Measurements from ENCODE around the gene CTNND2. TPM values are rescaled to one million over a fixed set of nuclear protein-coding genes. Genes with fewer than 3 reads are reported as not detected.

Gene CTNND2
- total and polyA plus RNA-seq, 8 donors, result 9.2 to 62.8 (median 43.7) TPM

GRCh38 chr5:11522796-11523195, 381.4 kb downstream of the CTNND2 start:
- intact Hi-C loops (cut with DNase I), result no loop called here
- peaks cover 3 to 6% (median 4%) of the 10 kb centered on the region in 3 donors for H3K4me1 ChIP-seq
- no peak overlapping the region for H3K4me3 ChIP-seq
- 90 to 91% methylated on average over 4 of the region's 4 CpGs for WGBS, 2 donors
- DNase-seq, result no peak
- no peak for ATAC-seq
- TF ChIP-seq CTCF (IDR thresholded peaks at IDR 0.05), result no peak
- FAIRE-seq, result no peak
- H3K27me3 ChIP-seq, result no peaks in the 10 kb centered on the region
- H3K36me3 ChIP-seq, result no peaks in the 10 kb centered on the region
- H3K27ac ChIP-seq, result no peak overlapping the region
- no peaks in the 10 kb centered on the region for H3K9me3 ChIP-seq

DNA sequence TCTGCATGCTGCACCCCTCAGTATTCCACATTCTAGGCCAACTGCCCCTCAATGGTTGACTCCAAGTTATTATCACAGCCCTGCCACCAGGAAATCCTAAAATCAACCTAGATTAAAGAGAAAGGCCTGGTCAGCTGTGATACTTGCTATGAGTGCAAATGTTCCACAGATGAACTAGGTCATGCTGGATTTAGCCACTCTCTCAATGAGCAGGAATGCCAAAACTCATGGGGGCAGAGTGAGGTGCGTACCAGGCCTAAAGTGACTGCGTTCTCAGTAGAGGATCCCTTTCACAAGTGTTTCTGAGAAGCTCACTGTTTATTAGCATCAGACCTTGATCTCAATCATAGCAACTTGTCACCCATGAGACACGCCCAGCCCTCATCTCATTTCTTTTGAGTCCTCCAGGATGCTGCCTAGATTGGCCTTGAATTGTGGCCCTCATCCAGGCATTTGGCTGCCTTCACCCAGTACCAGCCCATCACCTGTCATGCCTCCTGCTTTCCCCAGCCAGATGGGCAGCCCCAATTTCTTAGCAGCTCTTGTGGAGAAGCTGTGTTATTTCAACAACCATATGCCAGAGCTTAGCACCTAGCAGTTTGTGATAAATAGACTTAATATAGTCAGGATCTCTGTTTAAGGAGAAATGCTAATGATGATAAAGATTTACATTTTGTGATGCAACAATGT, 383.9 kb downstream of the CTNND2 start:
- Histone ChIP-seq H3K9me3 (no peaks in the 10 kb centered on the region), H3K4me1 (peaks cover 3 to 6% (median 4%) of the 10 kb centered on the region in 3 donors), H3K36me3 (no peaks in the 10 kb centered on the region), H3K27ac (no peak overlapping the region), H3K4me3 (no peak overlapping the region), H3K27me3 (no peaks in the 10 kb centered on the region)
- intact Hi-C loops (cut with DNase I), result no loop called here
- 98% methylated on average over 3 of the region's 3 CpGs for WGBS, 2 donors
- DNase-seq (no peak), FAIRE-seq (no peak), ATAC-seq (no peak)
- TF ChIP-seq CTCF (IDR thresholded peaks at IDR 0.05), result no peak

GRCh38 chr5:11519236-11519635, 385.0 kb downstream of the CTNND2 start:
- Histone ChIP-seq H3K36me3 (no peaks in the 10 kb centered on the region), H3K27ac (no peak overlapping the region), H3K4me3 (no peak overlapping the region), H3K27me3 (no peaks in the 10 kb centered on the region), H3K9me3 (no peaks in the 10 kb centered on the region), H3K4me1 (peaks cover 0 to 3% (median 0%) of the 10 kb centered on the region in 3 donors)
- no peak for FAIRE-seq
- intact Hi-C loops (cut with DNase I), result no loop called here
- no peak for ATAC-seq
- WGBS, 2 donors, result 89 to 90% methylated on average over 2 of the region's 2 CpGs
- TF ChIP-seq CTCF (IDR thresholded peaks at IDR 0.05), result no peak
- no peak for DNase-seq

GRCh38 chr5:11518676-11519075, 385.6 kb downstream of the CTNND2 start:
- Histone ChIP-seq H3K4me3 (no peak overlapping the region), H3K27me3 (no peaks in the 10 kb centered on the region), H3K27ac (no peak overlapping the region), H3K4me1 (peaks cover 0 to 3% (median 0%) of the 10 kb centered on the region in 3 donors), H3K9me3 (no peaks in the 10 kb centered on the region), H3K36me3 (no peaks in the 10 kb centered on the region)
- intact Hi-C loops (cut with DNase I), result no loop called here
- no peak for ATAC-seq
- WGBS, 2 donors, result 80 to 86% methylated on average over 2 of the region's 2 CpGs
- no peak for TF ChIP-seq CTCF (IDR thresholded peaks at IDR 0.05)
- no peak for DNase-seq
- FAIRE-seq, result no peak

DNA sequence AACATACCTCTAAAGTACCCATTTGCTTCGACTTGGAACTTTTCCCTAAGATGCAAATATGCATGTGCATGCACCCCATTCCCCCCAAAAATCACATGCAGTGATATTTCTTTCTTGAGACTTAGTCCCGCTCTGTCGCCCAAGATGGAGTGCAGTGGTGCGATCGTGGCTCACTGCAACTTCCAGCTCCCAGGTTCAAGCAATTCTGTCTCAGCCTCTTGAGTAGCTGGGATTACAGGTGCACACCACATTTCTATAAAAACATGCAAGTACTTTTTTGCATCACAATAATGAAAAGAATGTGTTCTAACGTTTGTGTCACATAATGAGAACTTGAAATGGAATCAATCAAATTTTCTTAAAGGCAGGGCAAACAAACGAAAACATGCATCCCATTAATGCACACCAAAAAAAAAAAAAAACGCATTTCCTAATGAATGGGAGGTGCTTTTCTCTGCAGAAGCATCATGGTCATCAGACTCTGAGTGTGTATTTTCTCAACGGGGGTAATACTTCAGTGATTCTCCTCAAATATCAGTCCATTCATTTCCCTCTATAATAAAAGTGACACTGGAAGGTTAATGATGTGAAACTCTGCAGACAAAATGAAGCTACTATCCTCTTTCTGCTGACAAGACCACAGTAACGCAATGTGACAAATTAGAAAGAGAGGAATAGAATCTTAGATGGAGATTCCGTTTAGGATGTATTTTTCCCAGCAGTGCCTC, 389.4 kb downstream of the CTNND2 start:
- ATAC-seq (no peak), FAIRE-seq (no peak), DNase-seq (no peak)
- TF ChIP-seq CTCF (IDR thresholded peaks at IDR 0.05), result no peak
- Histone ChIP-seq H3K9me3 (no peaks in the 10 kb centered on the region), H3K36me3 (no peaks in the 10 kb centered on the region), H3K27me3 (no peaks in the 10 kb centered on the region), H3K4me1 (peaks cover 0 to 3% (median 0%) of the 10 kb centered on the region in 3 donors), H3K4me3 (no peak overlapping the region), H3K27ac (no peak overlapping the region)
- 77 to 78% methylated on average over 11 of the region's 11 CpGs for WGBS, 2 donors
- intact Hi-C loops (cut with DNase I), result no loop called here
